GM19023 (cell line): Measurements from ENCODE around the gene TMEM239.
"Not testable (repeated sequence)": the region's sequence is repeated elsewhere in the genome, so short reads cannot be mapped to it uniquely, and the experiment has no call there.

Experiments
- ATAC-seq: cut with Tn5 transposase; IDR thresholded peaks from one replicate; pipeline ENCODE4 v1.9.1; 2021; ENCODE audit warnings: mild to moderate bottlenecking, moderate library complexity; ENCODE audit not compliant: unreplicated experiment

TMEM239 gene

GRCh38 chr20:2799271-2799670 is 16.9 kb upstream of the TMEM239 start:
- no peak for ATAC-seq

- peak; percentile 24 for ATAC-seq
Measured at GRCh38 chr20:2799688-2800520, 16.3 kb upstream of the TMEM239 start.

- peak; percentile 36 for ATAC-seq
Measured at GRCh38 chr20:2800521-2801285, 15.5 kb upstream of the TMEM239 start, which contains the start of gene CPXM1. Gene CPXM1 (minus strand): TSS chr20:2800627. CDS start chr20:2800572, 55 bp downstream.

DNA sequence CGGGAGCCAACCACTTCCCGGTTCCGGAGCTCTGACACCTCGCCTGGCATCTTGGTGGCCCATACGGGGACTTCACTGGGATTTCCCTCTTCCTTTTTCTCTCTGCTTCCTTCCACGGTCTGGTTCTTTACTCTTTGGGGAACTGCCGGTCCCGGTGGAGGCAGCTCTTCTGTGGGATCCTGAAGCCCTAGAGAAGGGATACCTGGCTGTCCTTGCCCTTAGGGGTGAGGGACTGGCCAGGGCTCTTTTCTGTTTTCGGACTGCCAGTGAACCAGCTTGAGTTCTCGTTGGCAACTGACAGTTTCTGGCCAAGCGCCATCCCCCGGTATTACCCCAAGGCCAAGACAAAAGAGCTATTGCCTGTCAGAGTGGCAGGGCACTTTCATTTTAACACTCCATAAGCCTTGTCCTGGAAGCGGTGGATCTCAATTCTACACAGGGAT is 14.9 kb upstream of the TMEM239 start:
- peak; percentile 6 for ATAC-seq

- no peak for ATAC-seq
Measured at GRCh38 chr20:2804041-2804828, 11.9 kb upstream of the TMEM239 start.

DNA sequence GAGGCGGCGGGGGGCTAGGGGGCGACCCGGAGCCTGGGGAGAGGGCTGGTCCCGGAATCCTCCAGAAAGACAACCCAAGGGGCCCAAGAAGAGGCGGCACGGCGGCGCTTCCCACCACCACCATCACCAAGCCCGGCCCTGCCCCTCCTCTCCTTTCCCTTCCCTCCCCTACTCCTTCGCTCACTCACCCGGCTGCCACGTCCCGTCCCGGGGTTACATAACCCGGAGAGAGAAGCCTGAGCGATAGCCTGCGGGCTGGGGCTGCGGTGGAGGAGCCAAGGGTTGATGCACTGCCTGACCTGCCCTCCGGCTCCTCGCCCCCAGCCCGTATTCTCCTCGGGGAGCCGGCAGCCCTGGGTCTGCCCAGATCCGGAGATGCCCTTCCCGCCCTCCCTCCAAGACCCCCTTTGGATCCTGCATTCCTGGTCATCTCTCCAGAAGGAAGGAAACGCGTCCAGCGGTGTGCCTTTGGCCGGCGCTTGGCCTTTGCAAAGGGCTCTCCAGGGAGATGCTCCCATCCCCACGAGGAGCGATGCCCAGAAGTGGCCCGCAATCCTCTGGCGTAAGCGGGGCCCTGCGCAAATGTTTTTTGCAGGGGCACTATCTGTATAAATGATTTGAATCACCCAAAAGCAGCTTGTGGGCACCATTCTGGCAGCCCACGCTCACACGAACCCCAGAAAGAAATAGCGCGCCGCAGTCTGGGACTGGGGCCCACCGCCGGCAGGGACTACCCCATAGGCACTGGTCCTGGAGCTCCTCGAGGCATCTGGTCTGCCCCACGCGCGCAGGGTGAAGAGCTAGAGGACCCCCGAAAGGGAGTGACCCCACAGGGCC is 11.1 kb upstream of the TMEM239 start:
- no peak for ATAC-seq

DNA sequence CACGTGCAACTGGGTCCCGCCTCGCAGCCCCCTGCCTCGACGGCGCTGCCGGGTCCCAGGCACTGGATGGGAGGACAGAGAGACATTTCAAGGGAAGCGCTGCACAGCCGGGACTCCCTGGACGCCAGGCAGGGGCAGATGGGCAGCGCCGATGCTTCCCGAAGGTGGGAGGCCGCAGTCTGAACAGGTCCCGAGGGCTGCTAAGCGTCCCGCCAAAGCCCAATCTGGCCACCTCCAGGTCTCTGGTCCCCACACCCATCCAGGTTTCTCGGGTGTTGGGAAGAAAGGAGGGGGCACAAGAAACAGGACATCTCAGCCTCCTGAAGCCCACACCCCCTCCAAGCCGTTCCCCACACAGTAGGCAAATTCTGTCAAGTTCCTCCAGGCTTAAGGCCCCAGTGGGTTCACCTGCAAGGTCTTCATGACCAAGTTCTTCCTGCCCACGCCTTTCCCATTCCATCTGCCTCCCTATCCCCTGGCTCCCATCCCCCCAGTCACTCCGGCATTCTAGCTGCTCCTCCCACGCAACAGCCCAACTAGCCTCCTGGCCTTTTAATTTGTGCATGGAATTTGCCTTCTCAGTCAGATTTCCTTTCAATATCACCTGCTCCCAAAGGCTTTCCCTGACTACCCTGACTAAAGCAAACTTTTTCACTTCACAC is 10.3 kb upstream of the TMEM239 start:
- ATAC-seq, result no peak

DNA sequence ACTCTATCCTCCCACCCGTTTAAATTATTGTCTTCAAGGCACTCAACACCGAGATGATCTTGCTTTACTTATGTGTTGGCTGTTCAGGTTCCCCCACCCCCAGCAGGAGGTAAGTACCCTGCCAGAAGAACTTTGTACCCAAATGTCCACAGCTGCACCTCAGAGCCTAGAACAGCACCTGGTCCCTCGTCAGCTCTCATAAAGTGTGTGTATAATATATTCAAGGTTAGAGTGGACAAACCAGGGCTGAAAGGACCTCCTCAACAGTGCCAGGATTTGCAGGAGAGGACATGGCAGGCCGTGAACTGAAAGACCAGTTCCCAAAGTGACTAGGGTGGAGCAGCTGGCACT is 9.8 kb upstream of the TMEM239 start:
- no peak for ATAC-seq

GRCh38 chr20:2807019-2807418 is 9.1 kb upstream of the TMEM239 start:
- no peak for ATAC-seq

GRCh38 chr20:2807929-2808328 is 8.2 kb upstream of the TMEM239 start:
- ATAC-seq, result not testable (repeated sequence)

- ATAC-seq, result no peak
Measured at GRCh38 chr20:2809690-2810089, 6.5 kb upstream of the TMEM239 start.

DNA sequence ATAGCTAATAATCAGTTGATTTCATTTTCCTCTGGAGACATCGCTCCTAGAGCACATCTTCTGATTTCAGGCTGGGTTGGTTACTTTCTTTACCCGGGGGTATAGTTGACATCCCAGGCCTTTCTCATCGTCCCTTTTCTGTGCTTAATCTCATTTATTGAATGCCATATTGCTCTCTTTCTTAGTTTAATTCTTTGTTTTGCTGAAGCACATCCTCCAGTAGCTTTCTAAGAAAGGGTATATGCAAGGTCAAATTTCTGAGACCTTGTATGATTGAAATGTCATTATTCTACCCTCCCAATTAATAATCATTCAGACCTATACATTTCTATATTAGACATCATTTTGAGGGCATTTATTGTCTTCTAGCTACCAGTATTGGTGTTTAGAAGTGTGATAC is 4.0 kb upstream of the TMEM239 start:
- ATAC-seq, result no peak

DNA sequence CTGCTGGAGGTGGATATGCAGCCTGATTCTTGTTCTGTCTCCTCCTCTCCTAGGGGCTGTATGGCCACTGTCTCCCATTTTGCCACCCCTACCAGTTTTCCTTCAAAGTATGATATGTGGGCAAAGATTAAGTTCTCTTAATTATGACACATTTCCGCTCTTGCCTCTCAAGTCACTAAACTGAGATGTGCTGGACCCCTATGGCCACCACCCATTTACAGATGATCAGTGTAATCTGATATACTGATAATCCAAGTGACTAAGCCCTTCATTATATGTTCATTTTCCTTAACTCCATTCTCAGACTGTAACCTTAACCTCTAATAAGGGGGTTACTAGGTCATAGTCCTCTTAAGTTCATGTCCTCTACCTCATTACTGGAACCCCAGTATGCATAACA is 2.1 kb upstream of the TMEM239 start:
- ATAC-seq, result no peak

GRCh38 chr20:2814587-2815051 is 1.5 kb upstream of the TMEM239 start, which contains the start of gene C20orf141:
Gene C20orf141 (plus strand): TSS chr20:2814987. CDS start chr20:2815185, 198 bp downstream.
- ATAC-seq, result no peak

- no peak for ATAC-seq
Measured at GRCh38 chr20:2815242-2815900, 793 bp upstream of the TMEM239 start.

DNA sequence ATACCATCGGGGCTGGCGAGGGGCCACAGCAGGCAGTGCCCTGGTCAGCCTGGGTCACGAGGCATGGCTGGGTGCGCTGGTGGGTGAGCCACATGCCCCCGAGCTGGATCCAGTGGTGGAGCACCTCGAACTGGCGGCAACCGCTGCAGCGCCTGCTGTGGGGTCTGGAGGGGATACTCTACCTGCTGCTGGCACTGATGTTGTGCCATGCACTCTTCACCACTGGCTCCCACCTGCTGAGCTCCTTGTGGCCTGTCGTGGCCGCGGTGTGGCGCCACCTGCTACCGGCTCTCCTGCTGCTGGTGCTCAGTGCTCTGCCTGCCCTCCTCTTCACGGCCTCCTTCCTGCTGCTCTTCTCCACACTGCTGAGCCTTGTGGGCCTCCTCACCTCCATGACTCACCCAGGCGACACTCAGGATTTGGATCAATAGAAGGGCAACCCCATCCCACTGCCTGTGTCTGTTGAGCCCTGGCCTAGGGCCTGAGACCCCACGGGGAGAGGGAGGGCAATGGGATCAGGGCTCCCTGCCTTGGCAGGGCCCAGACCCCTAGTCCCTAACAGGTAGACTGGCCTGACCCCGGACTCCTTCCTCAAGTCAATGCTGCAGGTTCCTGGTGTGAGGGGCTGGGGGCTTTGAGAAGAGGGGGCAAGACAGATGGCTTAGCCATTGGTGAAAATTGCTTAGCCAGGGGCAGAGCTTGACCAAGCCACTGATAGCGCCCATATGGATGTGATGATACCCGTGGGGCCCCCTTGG is 598 bp downstream of the TMEM239 start:
- no peak for ATAC-seq

GRCh38 chr20:2817341-2817726 is 1.2 kb downstream of the TMEM239 start:
- no peak for ATAC-seq

GRCh38 chr20:2817891-2818595 is 1.9 kb downstream of the TMEM239 start:
- ATAC-seq, result no peak
